Sigmoid colon (tissue), 7 donors: ENCODE data around the gene TNNT2. TPM values are rescaled to one million over a fixed set of nuclear protein-coding genes. Genes with fewer than 3 reads are reported as not detected.

Experiments used
- DNase-seq: peaks from one replicate; pipeline ENCODE4 v3.0.0-alpha.2; 2019
- H3K27ac ChIP-seq, 4 donors: fragments of 200-600 bp; sonication (generic); one replicate each; pipeline ENCODE4 v1.5.1; 2016 to 2019; ENCODE audit warnings: mild to moderate bottlenecking in 1 of 4
- H3K27me3 ChIP-seq, 3 donors: fragments of 200-600 bp; sonication (generic); one replicate each; pipeline ENCODE4 v1.5.1; 2019; ENCODE audit warnings: mild to moderate bottlenecking in 1 of 3
- H3K36me3 ChIP-seq, 4 donors: fragments of 200-600 bp; sonication (generic); one replicate each; pipeline ENCODE4 v1.5.1; 2016 to 2019
- H3K4me1 ChIP-seq, 4 donors: fragments of 200-600 bp; sonication (generic); one replicate each; pipeline ENCODE4 v1.5.1; 2017 to 2019
- H3K4me3 ChIP-seq, 4 donors: fragments of 200-600 bp; sonication (generic); one replicate each; pipeline ENCODE4 v1.5.1; 2017 to 2019; ENCODE audit warnings: mild to moderate bottlenecking in 2 of 4, moderate library complexity in 1 of 4
- H3K9me3 ChIP-seq, 4 donors: fragments of 200-600 bp in 3 of 4; sonication (generic) in 3 of 4; one replicate each; pipeline versions ENCODE4 v1.5.1 to v1.6.1; 2013 to 2019
- CTCF ChIP-seq, 4 experiments: fragments of 450-650 bp in 3 of 4; fragments of 200-600 bp in 1 of 4; IDR thresholded peaks; one replicate each; pipeline ENCODE4 v1.5.1; 2016 to 2019; ENCODE audit warnings: antibody characterized with exemption in 4 of 4, mild to moderate bottlenecking in 3 of 4, moderate library complexity in 2 of 4
- EP300 ChIP-seq, 4 donors: sonication (generic); formaldehyde crosslinking; IDR thresholded peaks; one replicate each; pipeline ENCODE4 v1.6.1; 2017; ENCODE audit warnings: antibody characterized with exemption in 4 of 4
- POLR2A ChIP-seq, 2 donors: fragments of 450-650 bp; IDR thresholded peaks; one replicate each; pipeline ENCODE4 v1.6.1; 2016; ENCODE audit warnings: antibody characterized with exemption in 2 of 2, mild to moderate bottlenecking in 2 of 2, moderate library complexity in 2 of 2
- POLR2AphosphoS5 ChIP-seq, 4 donors: sonication (generic); formaldehyde crosslinking; IDR thresholded peaks; one replicate each; pipeline ENCODE4 v1.6.1; 2017; ENCODE audit warnings: antibody characterized with exemption in 4 of 4
- WGBS, 2 donors: extraction: QIAGEN DNeasy Blood & Tissue Kit; methylation state at CpG; one replicate each; pipeline ENCODE4 v1.1.7; 2013; 5-methylcytosine and 5-hydroxymethylcytosine counted together
- intact Hi-C: fragments of 100-400 bp; cut with DNase I; formaldehyde crosslinking; loops from one replicate; pipeline ENCODE4 v1.15.1; 2023
- polyA plus RNA-seq, 3 donors: library from polyadenylated mRNA; stranded (reverse); fragments of 200-250 nt; gene quantifications; one replicate each; pipeline ENCODE4 v1.2.3, GENCODE V29; 2013
- total RNA-seq, 4 donors: library from RNA; depleted of rRNA; stranded (reverse); fragments of >200 nt; gene quantifications; one replicate each; pipeline ENCODE4 v1.1.0, GENCODE V29; 2016
- donor health status: healthy with polysubstance abuse.
- donor health status: Bipolar disorder and iron deficiency.
- donor health status: healthy.

TNNT2 gene
- total and polyA plus RNA-seq, 7 donors, result 0.81 to 34.9 (median 3.9) TPM; not detected in 3

- Histone ChIP-seq H3K27ac (no peak overlapping the region), H3K27me3 (no peaks in the 10 kb centered on the region), H3K4me1 (no peaks in the 10 kb centered on the region), H3K36me3 (no peaks in the 10 kb centered on the region), H3K9me3 (no peaks in the 10 kb centered on the region), H3K4me3 (no peak overlapping the region)
- no peak for TF ChIP-seq CTCF (IDR thresholded peaks at IDR 0.05)
- no peak for TF ChIP-seq EP300 (IDR thresholded peaks at IDR 0.05)
- no peak for TF ChIP-seq POLR2A (IDR thresholded peaks at IDR 0.05)
- TF ChIP-seq POLR2AphosphoS5 (IDR thresholded peaks at IDR 0.05), result no peak
- no peak for DNase-seq
- intact Hi-C loops, result no loop called here
- WGBS, 2 donors, result 87 to 91% methylated on average over 9 of the region's 9 CpGs
Measured at GRCh38 chr1:201354151-201354900, 23.2 kb downstream of the TNNT2 start.

- Histone ChIP-seq H3K4me3 (no peak overlapping the region), H3K27ac (no peak overlapping the region), H3K36me3 (no peaks in the 10 kb centered on the region), H3K27me3 (no peaks in the 10 kb centered on the region), H3K9me3 (no peaks in the 10 kb centered on the region), H3K4me1 (no peaks in the 10 kb centered on the region)
- intact Hi-C loops, result no loop called here
- TF ChIP-seq CTCF (IDR thresholded peaks at IDR 0.05), result no peak
- TF ChIP-seq EP300 (IDR thresholded peaks at IDR 0.05), result no peak
- TF ChIP-seq POLR2AphosphoS5 (IDR thresholded peaks at IDR 0.05), result no peak
- TF ChIP-seq POLR2A (IDR thresholded peaks at IDR 0.05), result no peak
- WGBS, 2 donors, result 44 to 74% methylated on average over 13 of the region's 13 CpGs
- DNase-seq, result no peak
Measured at GRCh38 chr1:201353186-201353940, 24.1 kb downstream of the TNNT2 start.

- no peaks in the 10 kb centered on the region for H3K36me3 ChIP-seq
Measured at GRCh38 chr1:201351617-201352016, 25.9 kb downstream of the TNNT2 start.

GRCh38 chr1:201350884-201351283, 26.6 kb downstream of the TNNT2 start:
- Histone ChIP-seq H3K27me3 (peaks cover 0 to 10% (median 0%) of the 10 kb centered on the region in 3 donors), H3K27ac (no peak overlapping the region), H3K36me3 (no peaks in the 10 kb centered on the region), H3K4me1 (no peaks in the 10 kb centered on the region), H3K4me3 (no peak overlapping the region), H3K9me3 (no peaks in the 10 kb centered on the region)
- DNase-seq, result no peak
- TF ChIP-seq CTCF (IDR thresholded peaks at IDR 0.05), result no peak
- TF ChIP-seq EP300 (IDR thresholded peaks at IDR 0.05), result no peak
- TF ChIP-seq POLR2AphosphoS5 (IDR thresholded peaks at IDR 0.05), result no peak
- no peak for TF ChIP-seq POLR2A (IDR thresholded peaks at IDR 0.05)
- WGBS, 2 donors, result 88% methylated on average over 7 of the region's 7 CpGs
- intact Hi-C loops, result no loop called here

More at GRCh38 chr1:201351617-201352016, 25.9 kb downstream of the TNNT2 start:
- TF ChIP-seq POLR2AphosphoS5 (IDR thresholded peaks at IDR 0.05), result no peak
- TF ChIP-seq CTCF (IDR thresholded peaks at IDR 0.05), result no peak
- TF ChIP-seq POLR2A (IDR thresholded peaks at IDR 0.05), result no peak
- TF ChIP-seq EP300 (IDR thresholded peaks at IDR 0.05), result no peak
- Histone ChIP-seq H3K27me3 (peaks cover 0 to 10% (median 0%) of the 10 kb centered on the region in 3 donors), H3K4me3 (no peak overlapping the region), H3K4me1 (no peaks in the 10 kb centered on the region), H3K27ac (no peak overlapping the region), H3K9me3 (no peaks in the 10 kb centered on the region)
- intact Hi-C loops, result no loop called here
- DNase-seq, result no peak
